ENCODE measurements around the gene SPRY4.
"Not testable (repeated sequence)": the region's sequence is repeated elsewhere in the genome, so short reads cannot be mapped to it uniquely, and the experiment has no call there.

The SPRY4 gene

DNA sequence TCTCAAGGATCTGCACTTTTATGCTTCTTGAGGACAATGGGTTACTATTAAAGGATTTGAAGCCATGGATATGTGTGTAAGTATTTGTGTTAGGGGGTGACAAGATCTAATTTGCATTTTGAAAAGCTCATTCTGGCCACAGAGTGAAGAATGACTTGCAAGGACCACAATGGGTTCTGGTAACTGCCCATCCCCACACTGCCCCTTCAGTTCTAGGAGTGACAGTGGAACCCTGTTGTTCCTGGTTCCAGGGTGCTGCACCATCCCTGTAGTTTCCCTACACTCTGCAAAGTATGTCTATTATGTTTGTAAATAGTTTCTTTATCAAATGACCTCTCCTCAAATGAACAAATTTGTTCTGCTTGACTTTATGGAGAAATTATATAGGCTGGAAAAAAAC is 9.7 kb upstream of the SPRY4 start:
- DNase-seq (ENCODE audit: low read depth, low spot score): no peak

DNA sequence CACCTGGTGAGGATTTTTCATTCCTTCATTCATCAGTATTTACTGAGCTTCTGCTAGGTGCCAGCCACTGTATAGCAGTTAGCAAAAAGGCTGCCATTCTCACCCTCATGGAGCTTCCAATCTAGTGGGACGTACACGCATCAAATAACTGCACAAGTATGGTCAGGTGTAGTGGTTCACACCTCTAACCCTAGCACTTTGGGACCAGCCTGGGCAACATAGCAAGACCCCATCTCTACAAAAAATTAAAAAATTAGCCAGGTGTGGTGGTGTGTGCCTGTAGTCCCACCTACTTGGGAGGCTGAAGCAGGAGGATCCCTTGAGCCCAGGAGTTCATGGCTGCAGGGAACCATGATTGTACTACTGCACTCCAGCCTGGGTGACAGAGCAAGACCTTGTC is 8.9 kb upstream of the SPRY4 start:
- DNase-seq (ENCODE audit: low read depth, low spot score): not testable (repeated sequence)

DNA sequence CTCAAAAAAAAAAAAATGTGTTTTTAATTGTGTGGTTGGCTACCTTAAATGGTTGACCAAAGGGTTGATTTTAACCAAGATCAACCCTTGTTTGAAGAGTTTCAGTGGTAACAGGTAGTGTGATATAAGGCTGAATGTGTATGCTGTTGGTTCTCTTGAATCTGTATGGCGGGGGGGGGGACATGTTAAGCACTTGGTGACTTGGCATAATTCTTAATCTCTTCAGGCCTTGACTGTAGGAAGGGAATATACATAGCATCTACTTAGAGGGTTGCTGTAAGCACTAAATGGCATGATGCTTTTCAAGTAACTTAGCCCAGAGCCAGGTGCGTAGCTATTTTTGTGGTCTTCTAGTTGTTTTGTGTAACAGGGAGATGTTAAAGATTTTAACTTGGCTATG is 5.6 kb upstream of the SPRY4 start:
- DNase-seq (ENCODE audit: low read depth, low spot score): no peak

DNA sequence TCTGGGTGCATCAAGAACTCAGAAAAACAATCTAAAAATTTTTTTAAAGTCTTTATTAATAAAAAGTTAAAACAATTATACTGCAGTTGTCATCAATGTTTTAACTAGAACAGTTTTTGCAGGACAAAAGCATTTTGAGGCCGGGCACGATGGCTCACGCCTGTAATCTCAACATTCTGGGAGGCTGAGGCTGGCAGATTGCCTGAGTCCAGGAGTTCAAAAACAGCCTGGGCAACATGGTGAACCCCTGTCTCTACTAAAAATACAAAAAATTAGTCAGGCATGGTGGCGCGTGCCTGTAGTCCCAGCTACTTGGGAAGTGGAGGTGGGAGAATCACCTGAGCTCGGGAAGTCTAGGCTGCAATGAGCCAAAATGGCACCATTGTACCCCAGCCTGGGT is 5.2 kb upstream of the SPRY4 start:
- no peak for DNase-seq (ENCODE audit: low read depth, low spot score)

DNA sequence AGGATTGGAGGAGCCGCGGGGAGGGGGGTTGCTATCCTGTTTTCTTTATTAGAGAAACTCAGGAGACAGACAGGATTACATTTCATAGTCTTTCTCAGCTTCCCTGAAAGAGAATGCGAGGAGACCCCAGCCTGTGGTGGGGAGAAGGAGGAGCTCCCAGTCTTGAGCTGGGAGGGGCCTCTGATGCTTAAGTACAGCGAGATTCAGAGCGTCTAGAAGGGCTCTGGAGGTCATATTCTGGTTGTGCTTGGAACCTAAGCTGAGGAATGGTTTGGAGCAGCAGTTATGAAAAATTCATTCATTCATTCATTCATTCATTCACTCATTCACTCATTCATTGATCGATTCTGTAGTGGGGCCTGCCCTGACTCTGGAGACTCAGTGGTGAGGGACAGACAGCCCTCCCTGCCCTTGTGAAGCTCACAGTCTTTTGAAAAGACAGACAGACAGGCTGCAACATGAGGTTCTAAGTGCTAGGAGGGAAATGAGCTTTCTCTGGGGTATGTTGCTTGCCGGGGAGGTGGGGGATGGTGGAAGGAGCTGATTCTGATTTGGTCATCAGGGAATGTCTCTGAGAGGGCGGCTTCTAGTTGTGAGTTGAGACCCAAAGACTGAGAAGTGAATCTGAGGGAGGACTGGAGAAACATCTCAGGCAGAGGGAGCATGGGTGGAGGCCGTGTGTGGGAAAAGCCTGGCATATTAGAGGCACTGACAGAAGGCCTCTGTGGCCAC is 2.5 kb upstream of the SPRY4 start:
- DNase-seq (ENCODE audit: low read depth, low spot score): peak; percentile 66

DNA sequence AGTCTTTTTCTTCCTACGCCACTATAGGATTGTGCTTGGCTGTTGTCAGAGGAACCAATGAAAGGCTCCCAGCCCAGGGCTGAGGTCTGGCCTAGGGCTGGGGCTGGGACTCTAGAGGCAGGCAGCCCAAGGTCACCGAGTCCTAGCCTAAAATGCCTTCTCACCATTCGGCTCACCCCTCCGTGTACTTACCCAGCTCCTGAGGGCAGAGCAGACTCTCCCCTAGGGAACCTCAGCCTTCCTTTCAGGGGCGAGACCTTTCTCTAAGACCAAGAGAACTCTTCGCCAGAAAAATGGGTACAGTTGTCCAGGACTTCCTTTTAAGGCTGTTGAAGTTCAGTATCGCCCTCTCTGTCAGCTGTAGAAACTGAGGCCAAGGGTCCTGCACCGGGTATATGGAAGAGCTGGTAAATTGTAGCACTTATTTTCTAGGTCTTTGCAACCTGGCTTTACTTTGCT is 1.7 kb upstream of the SPRY4 start:
- DNase-seq (ENCODE audit: low read depth, low spot score): no peak

DNA sequence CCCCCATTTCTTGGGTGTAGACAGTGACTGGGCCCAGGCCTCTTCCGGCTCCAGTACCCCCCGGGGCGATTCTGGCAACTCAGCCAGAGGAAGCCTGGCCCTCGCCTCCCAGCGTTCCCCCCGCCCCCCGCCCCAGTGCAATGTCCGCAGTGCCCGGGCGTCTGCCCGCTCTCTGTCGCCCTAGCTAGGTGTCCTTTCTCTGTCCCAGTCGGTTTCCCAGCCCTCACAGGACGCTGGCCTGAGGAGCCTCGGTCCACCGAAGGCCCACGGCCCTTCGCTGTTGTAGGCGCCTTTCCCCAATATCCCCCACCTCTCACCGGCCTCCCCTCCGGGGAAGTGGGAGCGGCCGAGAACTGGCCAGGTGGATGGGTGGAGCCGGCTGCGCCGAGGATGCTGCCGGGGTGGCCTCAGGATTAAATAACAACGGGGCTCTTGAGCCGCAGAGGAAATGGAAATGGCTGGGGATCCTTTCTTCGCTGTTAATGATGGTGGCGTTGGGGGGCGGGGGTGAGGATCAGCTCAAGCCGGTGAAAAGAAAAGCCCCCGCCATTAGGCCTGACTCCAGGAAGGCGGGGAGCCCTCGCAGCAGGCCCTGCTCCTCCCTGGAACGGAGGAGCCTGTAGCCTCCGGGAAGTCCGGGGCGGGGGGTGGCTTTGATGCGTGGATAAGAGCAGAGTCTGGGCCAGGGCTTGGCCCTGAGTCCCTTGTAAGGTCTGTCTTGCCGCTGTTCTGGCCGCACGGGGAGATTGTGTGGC is 1.1 kb upstream of the SPRY4 start:
- DNase-seq (ENCODE audit: low read depth, low spot score): peak; percentile 87

DNA sequence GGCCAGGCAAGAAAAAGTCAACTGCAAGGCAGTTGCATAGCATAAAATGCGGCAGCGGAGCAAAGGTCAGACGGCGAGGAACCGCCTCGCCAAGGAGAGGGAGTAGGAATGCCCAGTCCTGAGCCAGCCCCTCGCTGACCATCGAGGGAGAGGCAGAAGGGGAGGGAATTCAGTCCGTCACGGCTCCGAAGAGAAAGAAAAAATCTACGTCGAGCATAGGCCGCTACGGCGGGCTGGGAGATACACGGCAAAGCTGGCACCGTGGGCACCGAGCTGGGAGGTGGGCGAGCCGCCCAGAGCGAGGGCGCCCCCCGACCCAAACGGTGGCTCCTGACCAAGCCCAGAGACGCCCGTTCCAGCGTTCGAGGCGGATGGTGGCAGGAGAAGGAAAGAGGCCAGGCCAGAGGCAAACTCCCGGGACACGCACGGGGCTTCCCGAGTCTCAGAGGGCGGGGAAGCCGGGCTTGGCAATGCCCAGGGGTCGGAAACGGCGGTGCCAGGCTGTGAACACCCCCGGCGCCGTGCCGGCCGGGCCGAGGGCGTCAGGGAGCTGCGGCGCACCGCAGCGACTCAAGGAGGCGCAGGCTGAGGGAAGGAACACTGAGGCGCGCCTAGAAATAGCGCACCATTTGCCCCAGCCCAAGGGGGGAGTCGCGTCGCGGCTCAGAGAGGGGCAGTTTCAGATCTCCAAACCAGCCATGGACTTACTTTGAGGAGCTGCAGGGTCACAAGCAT is 518 bp downstream of the SPRY4 start:
- peak; percentile 76 for DNase-seq (ENCODE audit: low read depth, low spot score)

DNA sequence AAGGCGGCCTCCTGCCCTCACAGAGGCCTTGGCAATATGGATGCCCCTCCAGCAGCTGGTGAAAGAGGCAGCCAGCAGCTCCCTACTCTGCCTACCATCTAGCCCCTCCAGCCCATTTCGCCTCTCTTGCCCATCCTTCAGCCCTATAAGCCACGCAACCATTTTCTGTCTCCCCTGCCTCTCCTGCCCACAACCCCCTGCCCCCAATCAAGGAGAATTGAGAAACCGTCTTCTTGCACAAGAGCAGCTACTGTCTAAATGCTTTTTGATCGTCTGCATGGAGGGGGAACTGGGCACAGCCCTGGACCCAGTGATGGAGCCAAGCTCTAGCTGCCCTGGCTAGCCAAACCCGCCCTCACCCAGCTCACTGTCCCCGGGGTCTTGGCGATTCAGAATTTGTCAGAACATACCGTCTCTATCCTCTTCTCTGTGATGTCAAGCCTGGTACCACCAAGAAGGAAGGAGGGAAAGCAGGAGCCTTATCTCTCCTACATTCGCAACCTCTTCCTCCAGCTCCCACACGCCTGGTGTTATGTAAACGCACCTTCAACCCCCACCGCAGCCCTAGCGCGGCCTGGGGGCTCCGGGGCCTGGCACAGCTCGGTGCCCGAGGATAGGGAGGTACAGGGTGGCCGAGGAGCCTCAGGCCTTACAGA is 1.2 kb downstream of the SPRY4 start:
- DNase-seq (ENCODE audit: low read depth, low spot score): no peak

DNA sequence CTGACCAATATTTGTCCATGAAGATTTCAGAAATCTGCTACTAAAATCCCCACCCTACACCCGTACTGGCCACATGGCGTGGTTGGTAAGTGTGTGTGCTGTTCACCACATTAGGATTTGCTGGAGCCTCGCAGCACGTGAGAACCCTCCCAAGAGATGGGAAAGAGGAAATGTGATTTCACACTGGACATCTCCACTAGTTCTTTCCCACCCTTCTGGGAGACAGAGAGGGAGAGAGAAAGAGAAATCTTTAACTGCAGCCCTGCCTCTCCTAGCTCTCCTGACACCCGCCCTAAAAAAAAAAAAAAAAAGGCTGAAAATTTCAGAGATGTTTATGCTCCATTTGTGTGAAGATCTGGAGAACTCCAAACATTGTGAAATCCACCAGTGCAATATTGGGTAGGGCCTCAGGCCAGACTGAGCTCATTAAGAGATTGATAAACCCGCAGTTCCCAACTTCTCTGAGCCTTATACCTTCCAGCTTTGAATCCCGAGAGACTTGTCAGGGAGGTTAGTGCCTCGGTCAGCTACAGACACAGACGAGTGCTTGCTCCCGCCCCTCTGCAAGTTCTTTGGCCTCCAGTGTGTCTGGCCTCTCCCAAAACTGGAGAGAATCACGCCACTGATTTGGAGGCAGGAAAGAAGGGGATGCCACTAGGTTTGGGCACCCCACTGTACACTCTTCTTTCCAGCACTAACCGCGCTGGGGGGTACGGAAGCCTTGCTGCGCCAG is 1.9 kb downstream of the SPRY4 start:
- peak; percentile 56 for DNase-seq (ENCODE audit: low read depth, low spot score)

DNA sequence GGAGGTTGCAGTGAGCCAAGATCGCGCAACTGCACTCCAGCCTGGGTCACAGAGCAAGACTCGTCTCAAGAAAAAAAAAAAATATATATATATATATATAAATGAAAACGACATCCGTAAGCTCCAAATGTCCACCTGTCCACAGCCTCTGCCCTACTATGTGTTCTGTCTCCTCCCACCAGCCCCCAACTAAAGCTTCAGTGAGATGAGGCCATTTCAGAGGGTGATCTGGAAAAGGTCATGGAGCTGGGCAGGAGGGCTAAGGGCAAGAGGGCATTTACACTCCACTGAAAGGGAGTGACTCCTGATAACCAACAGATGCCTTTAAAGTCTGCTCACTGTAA is 2.4 kb downstream of the SPRY4 start:
- DNase-seq (ENCODE audit: low read depth, low spot score): no peak

DNA sequence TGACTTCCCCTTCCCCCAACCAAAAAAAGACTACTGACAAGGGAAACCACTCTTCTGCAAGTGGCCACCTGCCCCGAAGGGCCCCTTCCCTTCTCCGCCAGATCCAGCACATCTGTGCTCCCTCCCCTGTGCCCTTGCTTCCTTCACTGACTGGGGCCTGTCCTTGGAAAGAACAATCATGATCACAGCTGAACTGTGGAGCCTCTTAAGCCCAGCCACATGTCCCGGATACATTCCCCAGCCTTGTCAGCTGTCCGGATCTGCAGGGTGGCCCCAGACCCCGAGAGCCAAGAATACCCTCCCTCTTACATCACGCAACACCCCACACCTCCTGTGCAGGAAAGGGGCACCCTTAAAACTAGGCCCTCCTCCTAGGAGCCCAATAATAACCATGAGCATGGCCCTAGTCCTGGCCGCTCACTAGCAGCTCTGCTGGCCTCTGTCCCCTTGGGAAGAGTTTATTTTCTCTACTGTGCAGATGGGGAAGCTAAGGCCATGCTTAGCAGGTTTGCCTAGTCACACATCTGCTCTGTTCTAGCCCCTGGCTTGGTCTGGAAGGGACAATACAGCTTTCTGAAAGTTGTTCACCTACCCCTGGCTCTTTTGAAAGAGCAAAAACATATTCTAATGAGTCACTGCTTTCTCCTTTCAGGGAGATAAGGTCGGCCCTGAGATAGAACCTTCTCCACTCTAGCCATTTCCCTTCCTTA is 3.8 kb downstream of the SPRY4 start:
- DNase-seq (ENCODE audit: low read depth, low spot score): peak; percentile 36

DNA sequence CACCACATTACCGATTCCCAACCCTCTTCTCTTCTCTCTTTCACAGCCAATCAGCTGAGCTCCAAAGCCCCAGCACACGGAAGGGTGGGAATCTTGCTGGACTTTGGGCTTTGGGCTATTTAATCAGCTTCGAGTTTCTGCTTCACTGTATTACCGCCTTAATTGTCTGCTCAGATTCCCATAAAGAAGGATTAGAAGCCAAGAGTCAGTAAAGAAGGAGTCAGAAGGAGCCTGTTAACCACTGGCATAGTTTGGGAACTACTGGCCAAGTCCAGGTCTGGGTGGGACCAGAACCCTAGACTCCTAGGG is 4.4 kb downstream of the SPRY4 start:
- DNase-seq (ENCODE audit: low read depth, low spot score): peak; percentile 39

DNA sequence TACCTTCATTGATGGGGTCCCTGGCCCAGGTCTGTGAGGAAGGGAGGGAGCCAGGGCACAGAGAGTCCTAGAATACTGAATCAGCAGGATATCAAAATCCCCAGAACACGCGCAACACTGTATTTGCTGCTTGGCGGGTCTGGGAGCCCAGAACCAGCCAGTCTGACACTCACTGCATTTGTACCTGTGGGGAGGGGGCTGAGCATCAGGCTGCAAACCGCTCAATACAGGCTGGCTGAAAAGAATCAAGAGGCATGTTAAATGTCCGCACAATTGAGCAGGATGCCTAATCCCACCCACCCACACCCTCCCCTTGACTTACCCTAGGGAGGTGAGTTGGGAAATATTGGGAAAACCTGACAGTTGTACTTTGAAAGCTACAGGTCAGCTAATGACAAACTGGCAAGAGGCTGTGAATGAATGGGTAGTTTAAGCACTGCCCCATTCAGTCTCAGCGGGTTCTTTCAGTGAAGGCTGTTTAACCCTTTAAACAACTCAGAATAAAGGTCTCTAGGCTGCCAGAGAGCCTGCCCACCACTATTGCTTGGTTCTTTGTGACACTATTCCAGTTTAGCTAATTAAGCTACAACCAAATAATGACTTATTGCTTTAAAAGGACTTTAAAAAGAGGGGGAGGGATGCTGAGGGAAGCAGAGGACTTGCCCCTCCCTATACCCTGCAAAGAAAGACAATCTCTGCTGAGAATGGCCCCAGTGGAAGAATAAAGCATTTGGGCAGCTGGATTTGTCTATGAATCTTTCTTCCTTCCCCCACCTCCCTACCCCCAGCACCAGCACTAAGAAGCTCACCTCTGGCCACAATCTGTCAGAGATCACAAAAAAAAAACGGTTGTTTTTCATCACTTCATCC is 5.0 kb downstream of the SPRY4 start:
- DNase-seq (ENCODE audit: low read depth, low spot score): no peak

DNA sequence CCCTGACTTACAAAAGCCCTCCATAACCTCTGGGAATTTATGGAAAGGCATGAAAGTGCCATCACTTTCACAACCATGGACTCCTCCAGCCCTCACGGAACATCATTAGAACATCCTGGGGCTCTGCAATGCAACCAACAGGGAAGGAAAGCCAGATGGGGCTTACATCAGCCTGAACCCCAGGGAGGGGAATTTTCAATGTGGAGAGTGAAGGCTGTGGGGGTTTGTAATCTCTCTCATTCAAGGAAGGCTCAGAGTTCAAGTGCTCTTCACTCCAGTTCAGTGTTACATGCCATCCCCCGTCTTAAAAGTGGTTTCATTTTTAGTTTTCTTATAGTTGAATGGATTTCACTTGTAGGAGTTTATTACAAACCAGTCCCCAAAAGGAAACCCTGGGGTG is 5.7 kb downstream of the SPRY4 start:
- no peak for DNase-seq (ENCODE audit: low read depth, low spot score)

DNA sequence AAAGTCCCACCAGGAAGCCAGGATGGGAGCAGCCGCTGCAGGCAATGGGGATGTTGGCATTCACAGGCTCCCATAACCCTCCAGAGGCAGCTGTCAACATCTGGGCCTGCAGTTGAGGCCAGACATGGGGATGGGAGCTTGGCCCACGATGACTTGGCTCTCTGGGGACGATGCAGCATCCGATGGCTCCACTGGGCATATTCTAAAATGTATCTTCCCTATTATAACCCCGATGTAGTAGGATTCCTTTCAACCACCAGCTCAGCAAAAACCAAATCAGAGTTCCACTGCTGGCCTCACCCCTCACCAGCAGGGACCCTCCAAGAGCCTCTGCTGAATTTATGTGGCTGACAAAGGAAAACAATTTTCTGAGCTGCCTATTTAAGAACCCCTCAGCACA is 7.1 kb downstream of the SPRY4 start:
- no peak for DNase-seq (ENCODE audit: low read depth, low spot score)

DNA sequence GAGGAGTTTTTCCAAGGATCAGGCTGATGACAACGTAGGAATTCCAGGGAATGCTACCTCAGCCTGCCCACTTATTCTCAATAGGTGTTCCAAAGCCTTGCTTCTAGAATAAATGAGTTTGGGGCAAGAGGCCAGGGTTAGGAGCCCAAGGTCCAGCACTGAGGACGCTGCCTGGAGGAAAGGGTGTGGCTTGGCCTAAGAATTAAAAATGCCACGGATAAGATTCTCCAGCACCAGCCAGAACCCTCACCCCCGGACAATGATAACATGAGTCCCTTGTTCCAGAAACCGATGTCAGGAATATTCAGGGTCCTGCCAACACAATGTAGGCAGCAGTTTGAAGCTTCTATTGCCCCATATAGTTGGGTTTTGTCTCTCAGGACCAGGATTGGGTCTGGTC is 7.6 kb downstream of the SPRY4 start:
- DNase-seq (ENCODE audit: low read depth, low spot score): no peak

DNA sequence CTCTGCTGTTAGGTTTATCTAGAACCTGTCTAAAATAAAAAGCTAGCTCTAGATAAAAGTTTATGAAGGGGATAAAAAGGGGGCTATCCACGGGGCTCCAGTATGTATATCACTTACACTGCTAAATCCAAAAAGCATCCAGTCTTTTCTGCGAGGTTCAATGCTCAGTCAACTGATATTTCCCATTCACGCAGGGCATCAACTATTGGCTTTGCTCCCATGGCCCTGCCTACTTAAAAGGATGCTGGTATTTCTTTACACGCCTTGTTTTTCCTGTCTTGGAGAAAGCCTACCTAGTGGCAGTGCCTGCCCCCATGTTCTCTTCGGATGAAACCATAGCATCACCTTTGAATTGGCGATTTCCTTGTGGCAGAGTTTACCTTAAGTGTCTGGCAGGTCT is 8.1 kb downstream of the SPRY4 start:
- DNase-seq (ENCODE audit: low read depth, low spot score): peak; percentile 68

DNA sequence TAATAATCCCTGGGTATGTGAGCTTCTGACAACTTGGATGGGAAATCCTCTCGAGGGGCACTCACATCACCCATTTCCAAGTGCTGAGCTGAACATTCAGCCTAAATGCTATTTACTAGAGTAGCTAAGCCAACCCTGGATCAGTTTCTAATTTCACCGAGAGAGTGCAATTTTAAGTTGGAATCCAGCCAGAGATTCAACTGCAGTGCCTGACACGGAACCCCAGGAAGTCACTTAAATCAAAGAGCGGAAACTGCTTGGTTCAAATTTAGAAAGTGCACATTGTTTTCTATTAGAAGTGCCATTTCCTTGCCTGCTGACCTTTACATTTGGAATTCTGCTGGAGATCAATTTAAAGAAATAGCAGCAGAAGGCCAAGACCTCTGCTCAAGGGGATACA is 8.8 kb downstream of the SPRY4 start:
- DNase-seq (ENCODE audit: low read depth, low spot score): peak; percentile 61

Data from astrocyte of the hippocampus (primary cell).